CD14-positive monocyte (primary cell): ENCODE data around the gene GBX2. TPM values are rescaled to one million over a fixed set of nuclear protein-coding genes. Genes with fewer than 3 reads are reported as not detected.

ENCODE experiments used
- DNase-seq, 3 donors: peaks; one replicate each; pipeline ENCODE4 v3.0.0-alpha.2; 2011 to 2022
- H2AFZ ChIP-seq: 2 replicates; pipeline ENCODE4 v1.6.0; 2012; ENCODE audit warnings: mild to moderate bottlenecking, low read depth, low read length, inconsistent platforms; ENCODE audit not compliant: insufficient read depth, poor library complexity, severe bottlenecking
- H3K27ac ChIP-seq, 2 donors: 1 replicate in 1 of 2; 2 replicates in 1 of 2; pipeline ENCODE4 v1.5.1; 2012 to 2013; ENCODE audit warnings: low read length in 2 of 2, control low read depth in 1 of 2, inconsistent platforms in 1 of 2, low read depth in 1 of 2, mild to moderate bottlenecking in 1 of 2
- H3K27me3 ChIP-seq, 2 donors: one replicate each; pipeline versions ENCODE4 v1.6.0 to v1.6.1; 2011 to 2013; ENCODE audit warnings: low read length in 2 of 2; ENCODE audit not compliant: control insufficient read depth in 2 of 2, insufficient read depth in 2 of 2
- H3K36me3 ChIP-seq, 2 donors: replicated peaks in 1 of 2; 1 replicate in 1 of 2; 2 replicates in 1 of 2; pipeline versions ENCODE4 v1.5.1 to v1.6.1; 2012 to 2013; ENCODE audit warnings: low read length in 2 of 2, control low read depth in 1 of 2, inconsistent platforms in 1 of 2, mild to moderate bottlenecking in 1 of 2; ENCODE audit not compliant: insufficient read depth in 2 of 2, control insufficient read depth in 1 of 2
- H3K4me1 ChIP-seq, 2 donors: 1 replicate in 1 of 2; 2 replicates in 1 of 2; pipeline versions ENCODE4 v1.5.1 to v1.6.1; 2012 to 2013; ENCODE audit warnings: low read length in 2 of 2, control low read depth in 1 of 2, inconsistent platforms in 1 of 2, mild to moderate bottlenecking in 1 of 2, moderate library complexity in 1 of 2; ENCODE audit not compliant: insufficient read depth in 2 of 2, control insufficient read depth in 1 of 2
- H3K4me2 ChIP-seq: replicated peaks from 2 replicates; pipeline ENCODE3; 2012; ENCODE audit warnings: low read length, moderate library complexity, mild to moderate bottlenecking; ENCODE audit not compliant: poor library complexity, severe bottlenecking; ENCODE audit errors: extremely low read depth
- H3K4me3 ChIP-seq, 3 experiments: fragments of 200-600 bp in 1 of 3; sonication (generic) in 1 of 3; replicated peaks in 1 of 3; 1 replicate in 2 of 3; 2 replicates in 1 of 3; pipeline ENCODE4 v1.5.1; 2011 to 2013; ENCODE audit warnings: low read length in 3 of 3, mild to moderate bottlenecking in 3 of 3, control low read depth in 2 of 3, low read depth in 2 of 3, inconsistent platforms in 1 of 3, moderate library complexity in 1 of 3
- H3K79me2 ChIP-seq: 2 replicates; pipeline ENCODE4 v1.6.0; 2012; ENCODE audit warnings: mild to moderate bottlenecking, control low read depth, inconsistent platforms, low read length, moderate library complexity; ENCODE audit not compliant: insufficient read depth
- H3K9ac ChIP-seq: 2 replicates; pipeline ENCODE4 v1.6.0; 2017; ENCODE audit warnings: low read length, mild to moderate bottlenecking; ENCODE audit not compliant: insufficient read depth, poor library complexity, severe bottlenecking
- H3K9me3 ChIP-seq, 2 donors: replicated peaks in 1 of 2; 1 replicate in 1 of 2; 2 replicates in 1 of 2; pipeline versions ENCODE4 v1.5.1 to v1.6.1; 2012 to 2013; ENCODE audit warnings: low read length in 2 of 2, control low read depth in 1 of 2; ENCODE audit not compliant: control insufficient read depth in 1 of 2, insufficient read depth in 1 of 2
- H4K20me1 ChIP-seq: 2 replicates; pipeline ENCODE4 v1.6.0; 2012; ENCODE audit warnings: mild to moderate bottlenecking, low read length, control low read depth, moderate library complexity; ENCODE audit not compliant: insufficient read depth
- H3K27ac Mint-ChIP-seq, 7 donors: one replicate each; pipeline ENCODE4 v1.8.0; 2020; ENCODE audit warnings: mild to moderate bottlenecking in 7 of 7, mixed read lengths in 7 of 7, moderate library complexity in 6 of 7, inconsistent platforms in 2 of 7
- H3K27me3 Mint-ChIP-seq, 3 donors: one replicate each; pipeline ENCODE4 v1.8.0; 2021 to 2022; ENCODE audit warnings: low read depth in 3 of 3, mild to moderate bottlenecking in 3 of 3, mixed read lengths in 3 of 3, moderate library complexity in 3 of 3, inconsistent platforms in 1 of 3
- H3K36me3 Mint-ChIP-seq, 2 donors: one replicate each; pipeline ENCODE4 v1.8.0; 2020; ENCODE audit warnings: mixed read lengths in 2 of 2, inconsistent platforms in 1 of 2, mild to moderate bottlenecking in 1 of 2
- H3K4me1 Mint-ChIP-seq: one replicate; pipeline ENCODE4 v1.8.0; 2020; ENCODE audit warnings: mild to moderate bottlenecking, mixed read lengths
- H3K4me3 Mint-ChIP-seq, 2 donors: one replicate each; pipeline ENCODE4 v1.8.0; 2020; ENCODE audit warnings: mild to moderate bottlenecking in 2 of 2, mixed read lengths in 2 of 2, moderate library complexity in 1 of 2
- H3K9me3 Mint-ChIP-seq, 7 donors: one replicate each; pipeline ENCODE4 v1.8.0; 2020 to 2022; ENCODE audit warnings: mixed read lengths in 7 of 7, mild to moderate bottlenecking in 6 of 7, moderate library complexity in 6 of 7, inconsistent platforms in 2 of 7
- CTCF ChIP-seq: fragments of 200-600 bp; IDR thresholded peaks from one replicate; pipeline ENCODE4 v1.8.0; 2022; ENCODE audit warnings: antibody characterized with exemption, mild to moderate bottlenecking
- WGBS: methylation state at CpG from one replicate; pipeline ENCODE4 v1.1.5; 2013; ENCODE audit warnings: missing lambda C conversion rate; ENCODE audit not compliant: insufficient coverage; 5-methylcytosine and 5-hydroxymethylcytosine counted together
- intact Hi-C, 2 donors: fragments of 100-400 bp; cut with micrococcal nuclease; formaldehyde crosslinking; loops; one replicate each; pipeline versions ENCODE4 v1.15.0 to v1.15.1; 2023
- polyA plus RNA-seq, 3 donors: library from polyadenylated mRNA; depleted of rRNA in 1 of 3; unstranded in 2 of 3; stranded (reverse) in 1 of 3; fragments of 300-500 nt in 2 of 3; fragments of >200 nt in 1 of 3; fragmentation: Illumina TruSeq in 2 of 3; gene quantifications; 1 replicate in 2 of 3; 2 replicates in 1 of 3; pipeline ENCODE4 v1.2.3, GENCODE V29; 2012 to 2021

GBX2 gene
- polyA plus RNA-seq, 3 donors, result not detected

GRCh38 chr2:236133410-236134012 lies 34.7 kb downstream of the GBX2 start:
- H3K9me3 ChIP-seq, result no peaks in the 10 kb centered on the region
- DNase-seq, result no peak
- Mint-ChIP-seq H3K27me3 (peaks cover 2 to 6% (median 3%) of the 10 kb centered on the region in 3 donors), H3K4me1 (no peaks in the 10 kb centered on the region), H3K27ac (no peak overlapping the region), H3K9me3 (no peaks in the 10 kb centered on the region), H3K4me3 (no peak overlapping the region), H3K36me3 (no peaks in the 10 kb centered on the region)
- intact Hi-C loops, result no loop called here
- no peaks in the 10 kb centered on the region for H3K27me3 ChIP-seq
- H3K9ac ChIP-seq, result no peak overlapping the region
- no peaks in the 10 kb centered on the region for H3K36me3 ChIP-seq
- WGBS, result 77% methylated on average over 6 of the region's 12 CpGs
- no peak overlapping the region for H3K27ac ChIP-seq
- H3K4me3 ChIP-seq, result no peak overlapping the region
- no peak overlapping the region for H2AFZ ChIP-seq
- no peak overlapping the region for H3K4me2 ChIP-seq
- H3K4me1 ChIP-seq, result no peaks in the 10 kb centered on the region
- no peaks in the 10 kb centered on the region for H4K20me1 ChIP-seq
- TF ChIP-seq CTCF, result no peak
- no peaks in the 10 kb centered on the region for H3K79me2 ChIP-seq

GRCh38 chr2:236131073-236131692 lies 37.0 kb downstream of the GBX2 start:
- H3K4me3 Mint-ChIP-seq, result no peak overlapping the region
- no peak for DNase-seq
- peaks cover 0 to 3% (median 0%) of the 10 kb centered on the region in 7 donors for H3K9me3 Mint-ChIP-seq
- WGBS, result 90% methylated on average over 6 of the region's 10 CpGs
- intact Hi-C loops, result no loop called here
- Histone ChIP-seq H3K27ac (no peak overlapping the region), H3K4me2 (no peak overlapping the region), H3K4me3 (no peak overlapping the region), H2AFZ (no peak overlapping the region), H4K20me1 (no peaks in the 10 kb centered on the region), H3K4me1 (no peaks in the 10 kb centered on the region), H3K27me3 (no peaks in the 10 kb centered on the region), H3K9me3 (no peaks in the 10 kb centered on the region), H3K79me2 (no peaks in the 10 kb centered on the region), H3K36me3 (no peaks in the 10 kb centered on the region), H3K9ac (no peak overlapping the region)
- no peaks in the 10 kb centered on the region for H3K36me3 Mint-ChIP-seq
- H3K27me3 Mint-ChIP-seq, result peaks cover under 1 to 4% (median 2%) of the 10 kb centered on the region in 3 donors
- no peak overlapping the region for H3K27ac Mint-ChIP-seq
- H3K4me1 Mint-ChIP-seq, result no peaks in the 10 kb centered on the region
- no peak for TF ChIP-seq CTCF
